ENCODE results near the gene TMCC1.
"Not testable (repeated sequence)": the region's sequence is repeated elsewhere in the genome, so short reads cannot be mapped to it uniquely, and the experiment has no call there.

Gene TMCC1

DNA sequence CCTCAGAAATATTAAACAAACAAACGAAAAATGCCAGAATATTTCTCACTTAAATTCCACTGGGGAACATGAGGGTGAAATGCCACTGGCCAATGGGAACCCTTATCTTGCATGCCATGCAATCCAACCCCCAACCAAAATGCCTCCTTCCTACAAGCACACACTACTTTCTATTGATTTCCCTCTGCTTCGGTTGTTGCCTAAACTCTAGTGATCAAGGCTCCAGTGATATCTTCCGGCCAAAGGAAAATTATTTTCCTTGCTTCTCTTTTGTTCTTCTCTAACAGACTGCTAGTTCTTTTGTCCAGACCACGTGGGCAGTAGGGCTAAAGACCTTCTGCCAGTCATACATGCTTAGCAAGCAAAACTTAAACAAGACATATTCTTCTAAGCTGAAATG is 115.7 kb downstream of the TMCC1 start:
- H3K4me3 ChIP-seq (ENCODE audit: low read depth, low read length), result no peak overlapping the region

DNA sequence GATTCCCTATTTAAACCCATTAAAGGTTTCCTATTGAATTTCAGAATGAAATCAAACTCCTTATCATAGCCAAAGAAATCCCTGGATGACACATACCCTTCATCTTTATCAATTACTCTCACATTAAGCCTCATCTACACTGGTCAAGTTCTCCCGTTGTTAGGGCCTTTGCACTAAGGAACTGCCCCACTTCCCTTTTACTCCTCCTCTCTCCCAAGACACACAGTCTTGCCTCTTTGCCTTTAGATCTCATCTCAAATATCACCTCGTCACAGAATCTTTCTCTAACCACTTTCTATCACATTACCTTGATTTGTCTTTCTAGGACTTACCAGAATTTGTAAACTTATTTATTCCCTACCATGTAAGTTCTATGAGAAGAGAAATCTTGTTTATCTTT is 117.6 kb downstream of the TMCC1 start:
- no peak overlapping the region for H3K4me3 ChIP-seq (ENCODE audit: low read depth, low read length)

GRCh38 chr3:129773691-129774663 is 119.5 kb downstream of the TMCC1 start:
- no peak overlapping the region for H3K4me3 ChIP-seq (ENCODE audit: low read depth, low read length)

GRCh38 chr3:129770604-129771003 is 122.9 kb downstream of the TMCC1 start:
- H3K4me3 ChIP-seq (ENCODE audit: low read depth, low read length), result no peak overlapping the region

DNA sequence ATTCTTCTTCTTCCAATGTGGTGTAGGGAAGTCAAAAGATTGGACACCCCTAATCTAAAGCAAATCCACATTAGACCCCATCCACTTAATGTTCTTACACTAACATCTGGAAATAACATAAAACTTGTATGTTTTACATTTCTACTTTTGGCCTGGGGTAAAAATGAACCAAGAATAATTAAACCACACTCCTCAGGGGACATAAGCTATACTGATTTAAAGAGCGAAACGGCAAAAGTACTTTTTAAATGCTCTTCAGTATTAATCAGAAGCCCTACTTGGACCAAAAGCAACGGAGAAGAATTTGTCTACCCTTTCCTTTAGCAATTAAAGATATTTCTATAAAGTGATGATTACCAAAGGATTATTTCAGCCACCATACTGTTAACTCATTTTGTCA is 123.9 kb downstream of the TMCC1 start:
- H3K4me3 ChIP-seq (ENCODE audit: low read depth, low read length), result no peak overlapping the region

- no peak overlapping the region for H3K4me3 ChIP-seq (ENCODE audit: low read depth, low read length)
Measured at GRCh38 chr3:129768728-129769127, 124.8 kb downstream of the TMCC1 start.

DNA sequence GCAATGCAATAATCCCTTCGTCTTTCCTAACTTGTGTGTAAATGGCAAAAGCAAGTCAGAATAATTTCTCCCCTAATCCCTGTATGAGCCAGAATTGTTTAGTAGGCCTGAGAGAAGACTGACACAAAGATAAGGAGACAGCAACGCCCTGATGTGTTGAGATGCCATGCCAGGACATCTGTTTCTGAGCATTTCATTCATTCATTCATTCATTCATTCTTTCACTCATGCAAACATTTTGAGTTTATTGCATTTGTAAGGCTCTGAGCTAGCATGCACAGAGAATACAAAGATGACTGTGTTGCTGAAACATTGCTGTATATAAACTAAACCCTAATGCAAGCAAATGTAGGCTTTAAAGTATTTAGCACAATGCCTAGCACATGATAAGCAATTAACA is 127.4 kb downstream of the TMCC1 start:
- H3K4me3 ChIP-seq (ENCODE audit: low read depth, low read length), result no peak overlapping the region

- H3K4me3 ChIP-seq (ENCODE audit: low read depth, low read length), result no peak overlapping the region
Measured at GRCh38 chr3:129764090-129764489, 129.4 kb downstream of the TMCC1 start.

- H3K4me3 ChIP-seq (ENCODE audit: low read depth, low read length), result no peak overlapping the region
Measured at GRCh38 chr3:129758785-129759320, 134.7 kb downstream of the TMCC1 start.

GRCh38 chr3:129758306-129758705 is 135.2 kb downstream of the TMCC1 start:
- no peak overlapping the region for H3K4me3 ChIP-seq (ENCODE audit: low read depth, low read length)

GRCh38 chr3:129756871-129757270 is 136.6 kb downstream of the TMCC1 start:
- H3K4me3 ChIP-seq (ENCODE audit: low read depth, low read length), result no peak overlapping the region

- H3K4me3 ChIP-seq (ENCODE audit: low read depth, low read length), result not testable (repeated sequence)
Measured at GRCh38 chr3:129751105-129751504, 142.4 kb downstream of the TMCC1 start.

DNA sequence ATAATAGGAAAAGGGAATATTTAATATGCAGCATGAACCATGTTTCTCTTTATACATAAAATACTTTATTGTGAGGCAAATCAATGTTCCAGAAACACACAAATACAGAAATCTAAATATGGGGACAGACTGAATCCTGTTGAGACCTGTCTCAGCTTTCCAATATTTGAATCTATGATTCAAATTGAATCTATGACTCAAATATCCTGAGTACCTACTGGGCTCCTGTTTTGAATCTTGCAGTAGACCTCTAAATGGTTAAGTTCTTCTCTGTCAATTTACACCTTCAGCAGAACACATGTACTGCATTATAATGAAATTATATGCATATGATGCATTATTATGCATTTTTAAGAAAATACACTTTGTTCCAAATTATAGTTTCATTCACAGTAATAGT is 143.8 kb downstream of the TMCC1 start:
- no peak overlapping the region for H3K4me3 ChIP-seq (ENCODE audit: low read depth, low read length)

DNA sequence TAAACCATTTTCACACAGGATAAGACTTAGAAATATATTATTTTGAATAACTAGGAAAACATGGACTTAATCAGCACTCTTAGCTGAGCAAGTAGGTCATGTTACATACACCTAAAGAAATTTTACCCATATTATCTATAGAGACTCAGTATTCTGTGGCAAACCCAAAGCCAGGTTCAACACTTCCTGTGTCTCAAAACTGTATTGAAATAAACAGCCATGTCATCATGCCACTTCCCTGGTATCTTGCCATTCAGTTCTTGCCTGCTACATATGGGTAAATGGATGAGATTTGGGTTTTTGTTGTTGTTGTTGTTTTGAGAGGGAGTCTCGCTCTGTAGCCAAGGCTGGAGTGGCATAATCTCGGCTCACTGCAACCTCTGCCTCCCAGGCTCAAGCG is 145.5 kb downstream of the TMCC1 start:
- no peak overlapping the region for H3K4me3 ChIP-seq (ENCODE audit: low read depth, low read length)

GRCh38 chr3:129747136-129747535 is 146.4 kb downstream of the TMCC1 start:
- H3K4me3 ChIP-seq (ENCODE audit: low read depth, low read length), result no peak overlapping the region

DNA sequence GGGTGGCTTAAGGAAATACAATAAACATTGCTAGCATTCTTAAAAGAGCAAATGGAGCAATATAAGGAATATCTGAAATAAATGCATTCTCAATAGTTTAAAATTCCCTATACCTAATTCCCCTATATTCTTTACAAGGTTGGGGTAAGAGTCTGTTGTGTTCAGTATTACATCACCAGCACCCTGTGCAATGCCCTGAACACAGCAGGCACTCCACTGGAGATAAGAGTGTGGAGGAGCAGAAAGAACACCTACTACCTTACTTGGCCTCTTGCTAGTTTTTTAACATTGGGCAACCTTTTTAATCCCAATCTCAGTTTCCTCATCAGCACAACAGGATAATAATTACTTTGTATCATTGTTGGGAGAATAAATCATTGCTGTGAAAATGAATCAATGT is 146.9 kb downstream of the TMCC1 start:
- H3K4me3 ChIP-seq (ENCODE audit: low read depth, low read length), result no peak overlapping the region

DNA sequence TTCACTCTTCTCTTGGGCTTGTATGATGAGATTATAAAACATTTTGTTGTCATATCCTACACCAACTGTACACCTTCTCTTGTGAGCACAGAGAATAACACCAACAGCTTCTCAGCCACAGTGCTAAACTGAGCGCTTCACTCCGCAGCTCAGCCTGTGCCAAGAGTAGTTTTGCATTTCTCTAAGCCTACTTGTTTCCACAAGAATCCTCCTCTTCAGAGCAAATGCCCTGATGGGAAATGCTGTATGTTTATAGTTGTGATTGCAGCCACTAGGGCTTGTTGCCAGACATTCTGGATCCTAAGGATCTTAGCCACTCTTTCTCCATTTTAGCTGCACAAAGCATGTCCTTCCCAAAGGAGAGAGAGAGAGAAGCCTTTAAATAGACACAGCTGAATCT is 148.3 kb downstream of the TMCC1 start:
- no peak overlapping the region for H3K4me3 ChIP-seq (ENCODE audit: low read depth, low read length)

GRCh38 chr3:129741794-129742193 is 151.7 kb downstream of the TMCC1 start:
- H3K4me3 ChIP-seq (ENCODE audit: low read depth, low read length), result no peak overlapping the region

DNA sequence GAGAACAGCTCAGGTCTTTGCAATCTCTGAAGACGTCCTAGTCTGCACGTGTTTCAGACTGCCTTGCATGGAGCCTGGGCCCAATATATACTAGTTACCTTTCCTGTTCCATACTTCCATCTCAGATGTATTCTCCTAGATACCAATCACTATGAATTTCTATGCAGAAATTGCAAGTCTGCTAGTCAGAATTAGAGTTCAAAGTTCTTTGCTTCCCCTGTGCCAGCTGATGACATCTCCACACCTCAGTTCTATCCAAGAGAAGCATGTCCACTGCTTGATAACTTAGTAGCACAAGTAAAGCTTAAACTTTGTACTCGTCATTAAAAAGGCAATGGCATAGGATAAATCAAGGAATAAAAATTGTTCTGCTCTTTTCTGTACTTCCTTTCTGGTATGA is 153.4 kb downstream of the TMCC1 start:
- H3K4me3 ChIP-seq (ENCODE audit: low read depth, low read length), result no peak overlapping the region

GRCh38 chr3:129739634-129740033 is 153.9 kb downstream of the TMCC1 start:
- no peak overlapping the region for H3K4me3 ChIP-seq (ENCODE audit: low read depth, low read length)

GRCh38 chr3:129738172-129738571 is 155.3 kb downstream of the TMCC1 start:
- H3K4me3 ChIP-seq (ENCODE audit: low read depth, low read length), result no peak overlapping the region

GRCh38 chr3:129736070-129736469 is 157.4 kb downstream of the TMCC1 start:
- H3K4me3 ChIP-seq (ENCODE audit: low read depth, low read length), result no peak overlapping the region
